Measurements from ENCODE around the gene VTA1. TPM values are rescaled to one million over a fixed set of nuclear protein-coding genes. Genes with fewer than 3 reads are reported as not detected.
"Not testable (repeated sequence)": the region's sequence is repeated elsewhere in the genome, so short reads cannot be mapped to it uniquely, and the experiment has no call there.

The VTA1 gene
- total RNA-seq, 1 donor from 2014 or later = 42.5 TPM

GRCh38 chr6:142229518-142230270, 82.6 kb downstream of the VTA1 start:
- not testable (repeated sequence) for DNase-seq

GRCh38 chr6:142232206-142233044, 85.4 kb downstream of the VTA1 start:
- not testable (repeated sequence) for DNase-seq

DNA sequence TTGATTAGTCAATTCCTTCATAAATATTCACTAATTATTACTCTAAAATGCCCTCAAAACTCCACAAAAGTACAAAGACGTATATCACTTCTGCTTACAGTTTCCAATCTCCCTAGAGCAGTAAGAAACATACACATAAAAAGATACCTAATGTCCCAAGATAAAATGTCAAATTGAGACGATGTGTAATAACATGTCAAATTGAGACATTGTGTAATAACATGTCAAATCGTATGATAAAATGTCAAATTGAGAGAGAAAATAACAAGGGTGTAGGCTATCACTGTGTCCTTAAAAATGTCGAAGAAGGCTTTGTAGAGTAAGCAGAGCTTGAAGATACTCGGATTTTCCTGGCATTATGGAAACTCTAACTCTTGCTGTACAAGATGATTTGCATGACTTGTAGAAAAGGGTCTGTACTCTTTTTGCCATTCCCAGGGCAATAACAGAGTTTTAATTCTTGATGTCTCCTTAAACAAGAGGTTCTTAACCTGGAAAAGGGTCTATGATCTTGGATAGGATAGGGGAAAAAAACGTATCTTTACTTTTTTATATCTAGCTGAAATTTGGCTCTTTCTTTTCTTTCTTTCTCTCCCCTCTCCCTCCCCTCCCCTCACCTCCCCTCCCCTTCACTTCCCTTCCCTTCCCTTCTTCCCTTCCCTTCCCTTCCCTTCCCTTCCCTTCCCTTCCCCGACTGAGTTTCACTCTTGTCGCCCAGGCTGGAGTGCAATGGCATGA, 87.1 kb downstream of the VTA1 start:
- DNase-seq = no peak

GRCh38 chr6:142235272-142235671, 88.2 kb downstream of the VTA1 start:
- no peak for DNase-seq

GRCh38 chr6:142235791-142236190, 88.7 kb downstream of the VTA1 start:
- DNase-seq = peak; percentile 19

GRCh38 chr6:142236691-142237090, 89.6 kb downstream of the VTA1 start:
- DNase-seq = peak; percentile 70

GRCh38 chr6:142238881-142239280, 91.8 kb downstream of the VTA1 start:
- no peak for DNase-seq

- no peak for DNase-seq
Measured at GRCh38 chr6:142240179-142240578, 93.1 kb downstream of the VTA1 start.

GRCh38 chr6:142241061-142241460, 94.0 kb downstream of the VTA1 start:
- DNase-seq = no peak

GRCh38 chr6:142242269-142242668, 95.2 kb downstream of the VTA1 start:
- DNase-seq = no peak

DNA sequence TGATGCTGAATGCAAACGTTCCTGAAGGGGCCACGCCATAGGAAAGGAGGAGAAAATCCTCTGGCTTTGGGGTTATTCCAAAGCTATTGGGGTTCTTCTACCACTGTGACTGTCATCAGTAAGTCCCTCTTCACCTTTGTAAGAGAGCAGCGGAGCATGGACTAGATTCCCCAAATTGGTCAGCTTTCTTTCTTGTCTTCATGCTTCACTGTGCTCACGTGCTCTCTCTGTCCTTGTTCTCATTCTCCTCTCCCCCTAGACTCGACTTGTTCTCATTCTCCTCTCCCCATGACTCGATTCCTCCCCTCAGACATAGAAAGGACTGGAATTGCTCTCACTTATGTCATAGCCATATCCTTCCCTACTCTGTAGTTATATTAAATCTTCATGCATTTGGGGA, 99.9 kb downstream of the VTA1 start:
- no peak for DNase-seq

DNA sequence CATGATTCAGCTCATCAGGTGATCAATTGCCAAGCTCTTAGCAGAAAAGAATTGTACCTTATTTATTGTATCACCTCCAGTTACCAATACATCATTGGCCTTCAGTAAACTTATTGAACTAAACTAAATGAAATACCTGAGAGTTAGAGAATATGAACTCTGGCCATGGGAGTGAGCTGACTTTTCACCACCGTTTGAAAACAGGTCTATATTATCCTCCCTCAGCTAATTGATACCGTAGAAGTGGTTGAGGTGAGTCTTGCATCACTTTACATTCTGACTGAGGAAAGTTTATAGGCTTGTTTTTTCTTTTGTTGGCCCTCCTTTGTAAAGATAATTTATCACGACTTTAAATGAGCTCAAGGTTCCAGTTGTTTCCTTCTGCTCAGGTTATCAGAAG, 102.2 kb downstream of the VTA1 start:
- DNase-seq = no peak

DNA sequence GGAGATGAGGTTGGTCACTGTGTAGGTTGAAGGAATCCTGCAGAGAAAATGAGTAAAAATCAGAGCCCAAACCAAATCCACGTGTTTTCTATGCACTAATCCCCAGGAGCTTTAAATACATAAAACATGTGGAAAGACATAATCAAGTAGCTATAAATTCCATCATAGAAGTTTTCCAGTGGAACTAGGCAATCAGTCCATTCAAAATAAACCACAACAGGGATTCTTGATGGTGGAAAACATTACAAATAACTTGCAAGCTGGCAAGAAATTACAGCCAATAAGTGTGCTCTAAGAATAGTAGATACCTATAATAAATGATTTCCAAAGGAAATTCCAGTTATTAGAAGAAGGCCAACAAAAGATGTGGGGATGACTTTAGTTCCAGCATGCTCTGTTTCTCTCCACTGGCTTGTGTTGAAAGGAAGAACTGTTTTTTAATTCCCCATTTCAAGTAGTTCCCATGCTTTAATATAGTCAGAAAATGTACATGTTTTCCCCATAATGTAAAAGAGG, 104.9 kb downstream of the VTA1 start:
- no peak for DNase-seq

- DNase-seq = no peak
Measured at GRCh38 chr6:142254513-142254912, 107.5 kb downstream of the VTA1 start.

GRCh38 chr6:142255785-142256184, 108.7 kb downstream of the VTA1 start:
- DNase-seq = no peak

DNA sequence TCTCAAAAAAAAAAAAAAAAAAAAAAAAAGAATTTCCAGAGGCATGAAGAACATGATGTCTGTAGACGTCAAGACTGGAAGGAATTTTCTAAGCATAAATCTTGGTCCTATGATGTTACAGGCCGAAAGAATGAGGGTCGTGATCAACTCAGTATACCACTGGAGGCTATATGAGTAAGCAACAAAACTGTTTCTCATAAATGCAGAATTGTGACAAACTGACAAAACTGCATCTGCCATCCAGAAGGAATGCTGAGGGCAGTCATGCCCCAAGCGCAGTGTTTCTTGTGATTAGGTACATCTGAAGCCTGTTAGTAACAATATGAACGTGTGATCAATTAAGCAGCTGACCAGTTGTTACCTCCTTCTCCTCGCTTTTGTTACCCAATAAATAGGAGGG, 111.2 kb downstream of the VTA1 start:
- DNase-seq = no peak

DNA sequence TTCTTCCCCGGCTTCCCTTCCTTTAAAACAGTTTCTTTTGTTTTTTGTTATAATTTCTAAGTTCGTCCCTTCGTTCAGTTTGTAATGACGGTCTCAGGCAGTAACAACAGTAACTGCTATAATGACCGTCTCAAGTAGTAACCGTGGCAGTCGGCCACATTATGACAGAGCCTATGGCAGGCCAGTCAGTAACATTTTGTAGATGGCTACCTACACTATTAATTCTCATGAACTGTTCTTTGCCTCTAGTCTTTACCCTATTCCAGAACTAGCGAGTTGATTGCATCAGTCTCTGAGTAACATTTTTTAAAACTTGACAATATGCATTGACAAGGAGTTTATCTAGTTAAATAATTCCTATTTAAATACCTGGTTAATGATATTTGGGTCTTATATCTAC, 111.7 kb downstream of the VTA1 start:
- no peak for DNase-seq

- no peak for DNase-seq
Measured at GRCh38 chr6:142260748-142261147, 113.7 kb downstream of the VTA1 start.

GRCh38 chr6:142262231-142262630, 115.2 kb downstream of the VTA1 start:
- DNase-seq = no peak

GRCh38 chr6:142265476-142265875, 118.4 kb downstream of the VTA1 start:
- DNase-seq = no peak

DNA sequence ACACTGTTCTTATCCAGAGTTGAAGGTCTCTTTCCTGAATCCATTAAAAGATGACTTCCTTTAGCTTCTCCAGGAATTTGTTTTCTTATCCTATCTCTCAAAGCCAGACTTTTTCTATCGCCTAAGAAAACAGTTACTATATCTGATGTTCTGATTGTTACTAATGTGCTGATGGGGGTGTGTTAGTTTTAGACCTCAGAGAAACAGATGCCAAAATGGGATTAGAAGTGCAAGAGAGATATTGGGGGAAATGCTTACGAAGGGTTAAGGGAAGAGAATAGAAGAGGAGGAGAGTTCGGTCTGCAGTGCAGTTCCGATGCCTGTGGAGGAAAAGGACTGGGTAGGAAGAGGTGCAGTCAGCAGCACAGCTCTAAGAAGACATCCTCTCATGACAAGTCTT, 119.0 kb downstream of the VTA1 start:
- no peak for DNase-seq

GRCh38 chr6:142271476-142271875, 124.4 kb downstream of the VTA1 start:
- no peak for DNase-seq
